HEK293T (cell line): ENCODE results near the gene FHAD1.

Source experiments
- CTCF ChIA-PET: fragments of 350-600 bp; formaldehyde crosslinking; extraction: SDS; loops from one replicate; lab custom pipeline; 2021; ENCODE audit warnings: antibody characterized with exemption, inconsistent platforms; lab: Yijun Ruan, JAX
- POLR2A ChIA-PET: fragments of 350-600 bp; formaldehyde crosslinking; extraction: SDS; loops from one replicate; lab custom pipeline; 2020; ENCODE audit warnings: antibody characterized with exemption, inconsistent platforms; lab: Yijun Ruan, JAX
- DNase-seq: peaks from one replicate; pipeline ENCODE4 v3.0.0; 2012; ENCODE audit warnings: mixed read lengths; ENCODE audit errors: extremely low spot score
- ARNT ChIP-seq: fragments of 450-650 bp; IDR thresholded peaks from 2 replicates; pipeline ENCODE4 v1.6.1; 2017; ENCODE audit warnings: mild to moderate bottlenecking
- BHLHE40 ChIP-seq: fragments of 450-650 bp; IDR thresholded peaks from 2 replicates; pipeline ENCODE4 v1.6.1; 2016; ENCODE audit warnings: mild to moderate bottlenecking, moderate library complexity, borderline replicate concordance
- CTBP1 ChIP-seq: fragments of 450-650 bp; IDR thresholded peaks from 2 replicates; pipeline ENCODE4 v1.6.1; 2016; ENCODE audit warnings: borderline replicate concordance
- ELF4 ChIP-seq: fragments of 450-650 bp; IDR thresholded peaks from 2 replicates; pipeline ENCODE4 v1.6.1; 2017; ENCODE audit warnings: antibody characterized with exemption
- FOXA1 ChIP-seq: fragments of 450-650 bp; IDR thresholded peaks from 2 replicates; pipeline ENCODE4 v1.6.1; 2016; ENCODE audit warnings: mild to moderate bottlenecking
- FOXK2 ChIP-seq: fragments of 450-650 bp; IDR thresholded peaks from 2 replicates; pipeline ENCODE4 v1.6.1; 2016; ENCODE audit warnings: mild to moderate bottlenecking
- FOXM1 ChIP-seq: fragments of 450-650 bp; IDR thresholded peaks from 2 replicates; pipeline ENCODE4 v1.6.1; 2017; ENCODE audit warnings: mild to moderate bottlenecking, borderline replicate concordance
- HDGF ChIP-seq: fragments of 450-650 bp; IDR thresholded peaks from 2 replicates; pipeline ENCODE4 v1.6.1; 2017; ENCODE audit warnings: antibody characterized with exemption, borderline replicate concordance
- L3MBTL2 ChIP-seq: fragments of 450-650 bp; conservative IDR thresholded peaks from 2 replicates; pipeline ENCODE4 v1.6.1; 2016; ENCODE audit warnings: mild to moderate bottlenecking
- LEF1 ChIP-seq: fragments of 450-650 bp; IDR thresholded peaks from 2 replicates; pipeline ENCODE4 v1.6.1; 2017; ENCODE audit warnings: mild to moderate bottlenecking, borderline replicate concordance
- NFRKB ChIP-seq: fragments of 450-650 bp; IDR thresholded peaks from 2 replicates; pipeline ENCODE4 v1.6.1; 2016; ENCODE audit warnings: mild to moderate bottlenecking, moderate library complexity
- SP1 ChIP-seq: fragments of 450-650 bp; IDR thresholded peaks from 2 replicates; pipeline ENCODE4 v1.6.1; 2017
- SUZ12 ChIP-seq: fragments of 450-650 bp; IDR thresholded peaks from 2 replicates; pipeline ENCODE4 v1.6.1; 2016; ENCODE audit warnings: mild to moderate bottlenecking
- TARDBP ChIP-seq: fragments of 450-650 bp; IDR thresholded peaks from 2 replicates; pipeline ENCODE4 v1.6.1; 2016
- ZNF384 ChIP-seq: fragments of 450-650 bp; IDR thresholded peaks from 2 replicates; pipeline ENCODE4 v1.6.1; 2016
- TF ChIP-seq, protein P1 (sequence below): fragments of 450-650 bp; IDR thresholded peaks from 2 replicates; pipeline ENCODE4 v1.6.1; 2016

Gene FHAD1

DNA sequence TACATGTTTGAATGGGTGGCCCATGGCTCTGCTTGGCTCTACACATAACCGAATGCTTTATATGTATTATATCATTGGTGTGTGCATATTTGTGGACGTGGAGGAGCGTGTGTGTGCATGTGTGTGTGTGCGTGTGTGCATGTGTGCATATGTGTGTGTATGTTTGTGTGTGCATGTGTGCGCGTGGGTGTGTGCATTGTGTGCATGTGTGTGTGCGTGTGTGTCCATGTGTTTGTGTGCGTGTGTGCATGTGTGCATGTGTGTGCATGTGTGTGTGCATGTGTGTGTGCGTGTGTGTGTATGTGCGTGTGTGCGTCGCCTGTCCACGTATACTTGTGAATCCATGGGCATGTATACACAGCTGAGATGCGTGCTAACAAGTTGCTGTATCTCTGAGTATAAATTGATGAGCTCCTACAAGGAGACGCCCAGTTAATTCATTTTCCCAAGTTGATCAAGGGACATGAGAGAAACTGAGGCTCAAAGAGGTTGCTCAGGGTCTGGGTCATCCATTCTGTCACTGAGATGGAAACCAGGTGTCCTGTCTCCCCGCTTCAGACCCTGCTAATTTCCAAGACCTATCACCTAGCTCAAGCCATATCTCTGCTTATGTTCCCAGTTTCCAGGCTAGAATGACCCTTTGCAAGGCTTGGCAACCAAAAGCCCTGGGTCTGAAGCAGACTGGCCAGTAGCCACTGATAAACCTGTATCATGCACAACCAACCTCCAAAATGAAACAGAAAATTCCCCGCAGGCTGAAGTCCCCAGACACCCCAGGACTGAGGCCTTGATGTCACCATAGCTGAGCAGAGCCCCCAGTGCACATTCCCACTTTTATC is 188.4 kb downstream of the FHAD1 start:
- POLR2A ChIA-PET: no interaction called here
- TF ChIP-seq TARDBP: peak; percentile 82
- TF ChIP-seq FOXA1: no peak
- CTCF ChIA-PET: no interaction called here
- no peak for DNase-seq

GRCh38 chr1:15436881-15437442 is 189.9 kb downstream of the FHAD1 start:
- ChIA-PET POLR2A (no interaction called here), CTCF (no interaction called here)
- no peak for DNase-seq
- TF ChIP-seq ELF4: no peak
- TF ChIP-seq L3MBTL2: no peak
- TF ChIP-seq SUZ12: no peak
- no peak for TF ChIP-seq FOXM1
- TF ChIP-seq CTBP1: no peak
- no peak for TF ChIP-seq ZNF384
- no peak for TF ChIP-seq SP1
- TF ChIP-seq NFRKB: no peak
- no peak for TF ChIP-seq BHLHE40
- no peak for TF ChIP-seq FOXK2
- TF ChIP-seq TARDBP: no peak
- TF ChIP-seq FOXA1: no peak
- TF ChIP-seq, protein P1, sequence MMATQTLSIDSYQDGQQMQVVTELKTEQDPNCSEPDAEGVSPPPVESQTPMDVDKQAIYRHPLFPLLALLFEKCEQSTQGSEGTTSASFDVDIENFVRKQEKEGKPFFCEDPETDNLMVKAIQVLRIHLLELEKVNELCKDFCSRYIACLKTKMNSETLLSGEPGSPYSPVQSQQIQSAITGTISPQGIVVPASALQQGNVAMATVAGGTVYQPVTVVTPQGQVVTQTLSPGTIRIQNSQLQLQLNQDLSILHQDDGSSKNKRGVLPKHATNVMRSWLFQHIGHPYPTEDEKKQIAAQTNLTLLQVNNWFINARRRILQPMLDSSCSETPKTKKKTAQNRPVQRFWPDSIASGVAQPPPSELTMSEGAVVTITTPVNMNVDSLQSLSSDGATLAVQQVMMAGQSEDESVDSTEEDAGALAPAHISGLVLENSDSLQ: no peak

DNA sequence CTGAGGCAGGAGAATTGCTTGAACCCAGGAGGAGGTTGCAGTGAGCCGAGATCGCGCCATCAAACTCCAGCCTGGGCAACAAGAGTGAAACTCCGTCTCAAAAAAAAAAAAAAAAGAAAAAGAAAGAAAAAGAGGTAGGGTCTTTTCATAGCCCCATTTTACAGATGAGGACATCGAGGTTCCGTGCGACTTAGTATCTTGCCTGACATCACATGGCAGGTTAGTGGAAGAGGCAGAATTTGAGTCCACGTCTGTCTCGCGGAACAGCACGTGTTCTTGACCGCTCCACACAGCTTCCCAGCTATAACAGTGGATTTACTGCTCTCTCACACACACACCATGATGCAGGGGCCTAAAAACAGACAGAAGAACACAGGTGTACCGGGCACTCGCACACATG is 192.3 kb downstream of the FHAD1 start:
- CTCF ChIA-PET: no interaction called here
- TF ChIP-seq FOXM1: no peak
- TF ChIP-seq, protein P1: no peak
- no peak for TF ChIP-seq ZNF384
- no peak for TF ChIP-seq SUZ12
- no peak for TF ChIP-seq L3MBTL2
- DNase-seq: no peak
- POLR2A ChIA-PET: no interaction called here

- CTCF ChIA-PET: interaction anchor here (0.7 to 0.8 kb wide), 2 partner anchors 9 to 117 kb away, joined by 3 to 4 read pairs; no protein-coding TSS in a partner anchor
- no peak for DNase-seq
- TF ChIP-seq SUZ12: no peak
- no peak for TF ChIP-seq TARDBP
- no peak for TF ChIP-seq ELF4
- TF ChIP-seq, protein P1: no peak
- no peak for TF ChIP-seq NFRKB
- TF ChIP-seq ZNF384: no peak
- TF ChIP-seq FOXA1: no peak
- TF ChIP-seq L3MBTL2: no peak
- no peak for TF ChIP-seq SP1
- TF ChIP-seq ARNT: no peak
- no peak for TF ChIP-seq LEF1
- no peak for TF ChIP-seq FOXK2
- no peak for TF ChIP-seq BHLHE40
- no peak for TF ChIP-seq HDGF
- POLR2A ChIA-PET: no interaction called here
These were observed 193.3 kb downstream of the FHAD1 start for GRCh38 chr1:15440357-15440756.

- no peak for TF ChIP-seq ARNT
- TF ChIP-seq SUZ12: no peak
- no peak for TF ChIP-seq FOXA1
- TF ChIP-seq, protein P1: no peak
- TF ChIP-seq FOXM1: no peak
- TF ChIP-seq FOXK2: no peak
- no peak for TF ChIP-seq HDGF
- no peak for TF ChIP-seq TARDBP
- no peak for TF ChIP-seq LEF1
- no peak for TF ChIP-seq SP1
- TF ChIP-seq CTBP1: no peak
- no peak for TF ChIP-seq L3MBTL2
- no peak for TF ChIP-seq ELF4
- TF ChIP-seq ZNF384: no peak
- TF ChIP-seq NFRKB: no peak
- TF ChIP-seq BHLHE40: no peak
- ChIA-PET CTCF (interaction anchor here (0.7 to 0.8 kb wide), 3 partner anchors 10 to 118 kb away, joined by 3 to 10 read pairs (median 9); no protein-coding TSS in a partner anchor), POLR2A (no interaction called here)
- no peak for DNase-seq
These were observed 194.2 kb downstream of the FHAD1 start for GRCh38 chr1:15441247-15441646.

DNA sequence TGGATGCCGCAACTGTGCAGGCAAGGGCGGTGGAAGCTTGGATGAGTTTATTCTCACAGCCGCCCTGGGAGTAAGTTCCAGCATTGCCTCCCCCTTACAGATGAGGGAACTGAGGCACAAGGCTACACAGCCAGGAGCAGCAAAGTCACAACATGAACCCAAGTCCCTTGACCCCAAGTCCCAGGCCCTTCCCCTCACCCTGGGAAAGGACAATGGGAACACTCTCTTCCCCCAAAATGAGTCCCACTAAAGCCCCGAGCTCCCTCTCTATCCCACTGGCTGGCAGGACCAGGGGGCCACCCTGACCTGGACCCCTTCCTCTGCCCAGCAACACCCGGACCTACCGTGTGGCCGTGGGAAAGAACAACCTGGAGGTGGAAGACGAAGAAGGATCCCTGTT is 195.1 kb downstream of the FHAD1 start:
- CTCF ChIA-PET: interaction anchor here (0.8 kb wide), 1 partner anchor 133 kb away, joined by 3 read pairs; no protein-coding TSS in a partner anchor
- no peak for DNase-seq
- POLR2A ChIA-PET: no interaction called here
- TF ChIP-seq NFRKB: no peak
- TF ChIP-seq FOXM1: no peak
- TF ChIP-seq BHLHE40: no peak
- no peak for TF ChIP-seq HDGF
- TF ChIP-seq SUZ12: no peak
- no peak for TF ChIP-seq ZNF384
- TF ChIP-seq LEF1: no peak
- no peak for TF ChIP-seq FOXA1
- TF ChIP-seq, protein P1: no peak
- TF ChIP-seq L3MBTL2: no peak
- no peak for TF ChIP-seq CTBP1
- no peak for TF ChIP-seq SP1
- TF ChIP-seq TARDBP: no peak
- TF ChIP-seq ELF4: no peak
- TF ChIP-seq ARNT: no peak
- TF ChIP-seq FOXK2: no peak
